Heart left ventricle (tissue), 16 donors: ENCODE data around the gene SPSB1. TPM values are rescaled to one million over a fixed set of nuclear protein-coding genes. Genes with fewer than 3 reads are reported as not detected.
"Not testable (repeated sequence)": the region's sequence is repeated elsewhere in the genome, so short reads cannot be mapped to it uniquely, and the experiment has no call there.

ENCODE experiments used
- ATAC-seq, 4 donors: fragments of 200-7000 bp; cut with Tn5 transposase; one replicate each; pipeline ENCODE4 v1.9.1; 2020 to 2022; ENCODE audit warnings: moderate library complexity in 4 of 4, mild to moderate bottlenecking in 3 of 4, moderate number of reproducible peaks in 1 of 4
- DNase-seq, 5 donors: peaks; one replicate each; pipeline ENCODE4 v3.0.0-alpha.2; 2020
- H3K27ac ChIP-seq, 12 donors: fragments of 200-600 bp; sonication (generic) in 4 of 12; one replicate each; pipeline versions ENCODE4 v1.5.0 to v1.8.0; 2016 to 2022; ENCODE audit warnings: mild to moderate bottlenecking in 2 of 12
- H3K27me3 ChIP-seq, 9 donors: fragments of 200-600 bp; sonication (generic) in 2 of 9; one replicate each; pipeline versions ENCODE4 v1.5.1 to v1.8.0; 2016 to 2022; ENCODE audit warnings: mild to moderate bottlenecking in 3 of 9
- H3K36me3 ChIP-seq, 9 donors: fragments of 200-600 bp; sonication (generic) in 2 of 9; one replicate each; pipeline versions ENCODE4 v1.5.0 to v1.8.0; 2018 to 2022; ENCODE audit warnings: mild to moderate bottlenecking in 2 of 9
- H3K4me1 ChIP-seq, 12 donors: fragments of 200-600 bp; sonication (generic) in 4 of 12; one replicate each; pipeline versions ENCODE4 v1.5.0 to v1.8.0; 2016 to 2022; ENCODE audit warnings: mild to moderate bottlenecking in 3 of 12
- H3K4me3 ChIP-seq, 12 donors: fragments of 200-600 bp; sonication (generic) in 4 of 12; one replicate each; pipeline versions ENCODE4 v1.5.0 to v1.8.0; 2017 to 2022; ENCODE audit warnings: mild to moderate bottlenecking in 9 of 12, moderate library complexity in 4 of 12
- H3K9me3 ChIP-seq, 12 donors: fragments of 200-600 bp; sonication (generic) in 4 of 12; one replicate each; pipeline versions ENCODE4 v1.5.0 to v1.8.0; 2016 to 2022; ENCODE audit warnings: mild to moderate bottlenecking in 1 of 12
- CTCF ChIP-seq, 12 donors: fragments of 200-600 bp; sonication (generic) in 4 of 12; IDR thresholded peaks; one replicate each; pipeline versions ENCODE4 v1.5.0 to v1.8.0; 2018 to 2022; ENCODE audit warnings: antibody characterized with exemption in 12 of 12, mild to moderate bottlenecking in 5 of 12
- POLR2A ChIP-seq, 2 donors: fragments of 450-650 bp; IDR thresholded peaks; one replicate each; pipeline ENCODE4 v1.6.1; 2017; ENCODE audit warnings: antibody characterized with exemption in 2 of 2, mild to moderate bottlenecking in 2 of 2, moderate library complexity in 2 of 2
- WGBS, 4 donors: extraction: QIAGEN DNeasy Blood & Tissue Kit in 2 of 4; methylation state at CpG; one replicate each; pipeline versions ENCODE4 v1.1.5 to v1.1.7; 2013 to 2018; 5-methylcytosine and 5-hydroxymethylcytosine counted together
- intact Hi-C, 10 donors: fragments of 100-400 bp; cut with DNase I; formaldehyde crosslinking; loops; one replicate each; pipeline versions ENCODE4 v1.11.1 to v1.14.2; 2022
- polyA plus RNA-seq, 2 donors: library from polyadenylated mRNA; stranded (reverse); fragments of 200-250 nt; gene quantifications; one replicate each; pipeline ENCODE4 v1.2.3, GENCODE V29; 2013
- total RNA-seq, 9 donors: library from RNA; depleted of rRNA in 2 of 9; stranded (reverse); fragments of >200 nt in 2 of 9; fragmentation: NEBNext Ultra II Directional in 3 of 9; extraction: Animal tissue kit (Norgen Biotek cat#: 25700) in 3 of 9; gene quantifications; one replicate each; pipeline versions ENCODE4 v1.1.0 to v1.2.4, GENCODE V29; 2016 to 2023
- donor health status: ischemic (EF 13 %, LVEDD 7.1; RV severe dilation, severe dysfunction).
- donor health status: healthy with polysubstance abuse.
- donor health status: DM: no; HTN: yes; CAD: no.
- donor health status: DM: no; HTN: no; CAD: no.
- donor health status: ischemic (EF 25% LVEDD 6.9; RV normal size, moderate dysfunction).
- donor health status: ischemic (EF 25% LVEDD 5.7; RV mildly dilated, moderate dysfunction).
- donor health status: healthy.
- donor health status: DM: yes; HTN: yes; CAD: no.
- donor health status: ischemic (EF 35%, LVEDD 5.7; RV mildly dilated, moderate dysfunction).
- donor health status: nonischemic (EF 11% LVEDD 7.7; RV severe dilation, severe dysfunction).
- donor health status: DM: yes; HTN: yes; CAD: no.
- donor health status: PGD.
- donor health status: ischemic (EF 29% LVEDD 5.4; RV normal size, mild dysfunction).
- donor health status: nonischemic (EF 23%, LVEDD 6.1; RV moderate dilation, normal function).

The SPSB1 gene
- total and polyA plus RNA-seq, 11 donors, result 7.0 to 27.2 (median 9.2) TPM

- no peak overlapping the region for H3K27ac ChIP-seq
- DNase-seq, result no peak
- intact Hi-C loops, result loop anchor here in 1 of 10 donors (10.0 kb wide), 1 partner anchor 157 kb away; no protein-coding TSS in a partner anchor
- no peaks in the 10 kb centered on the region for H3K27me3 ChIP-seq
- ATAC-seq, result no peak
- WGBS, 4 donors, result 1 to 64% (median 38%) methylated on average over 3 of the region's 3 CpGs
- no peaks in the 10 kb centered on the region for H3K9me3 ChIP-seq
- peaks cover 1 to 45% (median 33%) of the 10 kb centered on the region in 12 donors for H3K4me1 ChIP-seq
- TF ChIP-seq POLR2A (IDR thresholded peaks at IDR 0.05) (no peak), CTCF (IDR thresholded peaks at IDR 0.05) (no peak)
- H3K4me3 ChIP-seq, result no peak overlapping the region
- H3K36me3 ChIP-seq, result no peaks in the 10 kb centered on the region
Measured at GRCh38 chr1:9298282-9298681, 5.6 kb downstream of the SPSB1 start.

GRCh38 chr1:9299571-9300541, 7.2 kb downstream of the SPSB1 start:
- intact Hi-C loops, result loop anchor here in 1 of 10 donors (10.0 kb wide), 1 partner anchor 155 kb away; no protein-coding TSS in a partner anchor
- H3K4me1 ChIP-seq, result peaks cover 4 to 49% (median 38%) of the 10 kb centered on the region in 12 donors
- H3K27ac ChIP-seq, result peak overlapping the region in 1 of 12 donors; percentile 22
- peak in 1 of 5 donors; percentile 14 for DNase-seq
- WGBS, 4 donors, result 86 to 92% (median 89%) methylated on average over 15 to 16 of the region's 16 CpGs
- H3K36me3 ChIP-seq, H3K4me3 ChIP-seq, ATAC-seq, H3K9me3 ChIP-seq, H3K27me3 ChIP-seq: not testable (repeated sequence)

DNA sequence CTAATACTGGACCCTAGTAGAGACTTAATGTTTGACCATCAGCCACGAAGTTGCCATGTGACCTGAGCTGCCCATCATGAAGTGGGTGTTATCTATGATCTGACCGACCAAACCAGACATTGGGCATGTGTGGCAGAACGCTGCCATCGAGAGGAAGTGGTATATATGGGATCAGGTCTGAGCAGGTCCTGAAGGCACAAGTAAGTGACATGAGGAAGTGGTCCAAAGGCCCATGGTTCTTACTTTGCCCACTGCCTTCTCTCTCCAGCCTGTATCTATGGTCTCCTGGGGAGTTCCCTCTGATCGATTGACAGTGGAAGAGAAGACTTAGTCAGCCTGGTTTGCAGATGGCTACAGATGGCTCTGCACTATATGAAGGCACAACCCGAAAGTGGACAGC, 7.9 kb downstream of the SPSB1 start:
- intact Hi-C loops, result no loop called here
- Histone ChIP-seq H3K4me3 (no peak overlapping the region), H3K27ac (peak overlapping the region in 1 of 12 donors; percentile 22), H3K4me1 (peaks cover 4 to 47% (median 34%) of the 10 kb centered on the region in 12 donors), H3K27me3 (no peaks in the 10 kb centered on the region), H3K36me3 (no peaks in the 10 kb centered on the region), H3K9me3 (no peaks in the 10 kb centered on the region)
- DNase-seq (no peak), ATAC-seq (no peak)
- TF ChIP-seq POLR2A (IDR thresholded peaks at IDR 0.05), result no peak
- no peak for TF ChIP-seq CTCF (IDR thresholded peaks at IDR 0.05)
- 77 to 82% (median 81%) methylated on average over 6 of the region's 6 CpGs for WGBS, 4 donors

- ATAC-seq (peak in 3 of 4 donors; percentile 65 to 83 (median 72)), DNase-seq (peak in 4 of 5 donors; percentile 48 to 61 (median 54))
- Histone ChIP-seq H3K36me3 (no peaks in the 10 kb centered on the region), H3K9me3 (no peaks in the 10 kb centered on the region), H3K27ac (peak overlapping the region in 9 of 12 donors; percentile 1 to 77 (median 40)), H3K4me1 (peaks cover 4 to 45% (median 31%) of the 10 kb centered on the region in 12 donors), H3K4me3 (no peak overlapping the region), H3K27me3 (no peaks in the 10 kb centered on the region)
- TF ChIP-seq CTCF (IDR thresholded peaks at IDR 0.05) (no peak), POLR2A (IDR thresholded peaks at IDR 0.05) (no peak)
- 20 to 49% (median 38%) methylated on average over 9 of the region's 9 CpGs for WGBS, 4 donors
- intact Hi-C loops, result no loop called here
Measured at GRCh38 chr1:9302745-9303524, 10.2 kb downstream of the SPSB1 start.
